Keratinocyte (primary cell): ENCODE data around the gene DTYMK. TPM values are rescaled to one million over a fixed set of nuclear protein-coding genes. Genes with fewer than 3 reads are reported as not detected.

Source experiments
- DNase-seq: peaks from one replicate; pipeline ENCODE4 v3.0.0-alpha.2; 2011; ENCODE audit warnings: low read depth, missing footprints, low spot score
- FAIRE-seq: peaks from 2 replicates; lab custom pipeline; 2011; peaks lifted over from hg19 to GRCh38; lab: Jason Lieb, UNC
- H2AFZ ChIP-seq: 2 replicates; pipeline ENCODE4 v1.6.0; 2012; ENCODE audit warnings: low read length, control low read depth, inconsistent platforms; ENCODE audit not compliant: control insufficient read depth
- H3K27ac ChIP-seq: 2 replicates; pipeline ENCODE4 v1.5.1; 2011; ENCODE audit warnings: low read length; ENCODE audit not compliant: control insufficient read depth, insufficient read depth
- H3K27me3 ChIP-seq: 3 replicates; pipeline ENCODE4 v1.6.0; 2011; ENCODE audit warnings: low read length; ENCODE audit not compliant: control insufficient read depth, insufficient read depth; ENCODE audit errors: extremely low read depth
- H3K36me3 ChIP-seq, 2 experiments: 2 replicates in 1 of 2; 3 replicates in 1 of 2; pipeline ENCODE4 v1.5.1; 2011; ENCODE audit warnings: low read length in 2 of 2, mild to moderate bottlenecking in 1 of 2; ENCODE audit not compliant: control insufficient read depth in 2 of 2, insufficient read depth in 2 of 2; ENCODE audit errors: extremely low read depth in 1 of 2
- H3K4me1 ChIP-seq: 3 replicates; pipeline ENCODE4 v1.5.1; 2011; ENCODE audit warnings: low read length; ENCODE audit not compliant: control insufficient read depth, insufficient read depth; ENCODE audit errors: extremely low read depth
- H3K4me2 ChIP-seq: 3 replicates; pipeline ENCODE4 v1.6.0; 2011; ENCODE audit warnings: low read depth, low read length; ENCODE audit not compliant: control insufficient read depth, insufficient read depth; ENCODE audit errors: extremely low read depth
- H3K4me3 ChIP-seq, 3 experiments: fragments of 200-600 bp in 1 of 3; sonication (generic) in 1 of 3; 2 replicates in 2 of 3; 3 replicates in 1 of 3; pipeline ENCODE4 v1.5.1; 2011 to 2016; ENCODE audit warnings: low read length in 3 of 3, mild to moderate bottlenecking in 3 of 3, control low read depth in 2 of 3, inconsistent platforms in 1 of 3, low read depth in 1 of 3, mixed read lengths in 1 of 3, mixed run types in 1 of 3, moderate library complexity in 1 of 3; ENCODE audit not compliant: control insufficient read depth in 2 of 3, insufficient read depth in 2 of 3; ENCODE audit errors: extremely low read depth in 1 of 3
- H3K79me2 ChIP-seq: 2 replicates; pipeline ENCODE4 v1.6.0; 2012; ENCODE audit warnings: low read length; ENCODE audit not compliant: control insufficient read depth, insufficient read depth
- H3K9ac ChIP-seq: 3 replicates; pipeline ENCODE4 v1.6.0; 2011; ENCODE audit warnings: low read length; ENCODE audit not compliant: control insufficient read depth, insufficient read depth; ENCODE audit errors: extremely low read depth
- H3K9me1 ChIP-seq: 3 replicates; pipeline ENCODE4 v1.6.0; 2011; ENCODE audit warnings: low read length; ENCODE audit not compliant: control insufficient read depth, insufficient read depth; ENCODE audit errors: extremely low read depth
- H3K9me3 ChIP-seq: 2 replicates; pipeline ENCODE4 v1.5.1; 2012; ENCODE audit warnings: low read depth, low read length; ENCODE audit not compliant: control insufficient read depth
- H4K20me1 ChIP-seq: 3 replicates; pipeline ENCODE4 v1.6.0; 2011; ENCODE audit warnings: low read length; ENCODE audit not compliant: control insufficient read depth, insufficient read depth; ENCODE audit errors: extremely low read depth
- CTCF ChIP-seq, 3 experiments: IDR thresholded peaks in 1 of 3; conservative IDR thresholded peaks in 1 of 3; optimal IDR thresholded peaks in 1 of 3; 2 replicates in 2 of 3; 3 replicates in 1 of 3; pipeline versions ENCODE3 to v1.5.1; 2011; ENCODE audit warnings: low read length in 3 of 3, mild to moderate bottlenecking in 3 of 3, moderate library complexity in 2 of 3, control low read depth in 1 of 3, inconsistent platforms in 1 of 3; ENCODE audit not compliant: insufficient read depth in 2 of 3; ENCODE audit errors: extremely low read depth in 1 of 3
- EZH2 ChIP-seq: IDR thresholded peaks from one replicate; pipeline ENCODE4 v1.6.1; 2012; ENCODE audit warnings: inconsistent platforms, mild to moderate bottlenecking, low read length, moderate library complexity
- dilution Hi-C: fragments of 300-500 bp; cut with MboI; formaldehyde crosslinking; loops from one replicate; pipeline ENCODE4 v1.7.0; 2020; ENCODE audit warnings: low sequenced_read_pairs; ENCODE audit not compliant: extremely low pct_ligation_motif_present
- polyA plus RNA-seq, 5 experiments: library from polyadenylated mRNA; depleted of rRNA in 3 of 5; stranded (reverse) in 3 of 5; stranded (forward) in 1 of 5; unstranded in 1 of 5; fragments of >200 nt; gene quantifications; 1 replicate in 1 of 5; 2 replicates in 3 of 5; 3 replicates in 1 of 5; pipeline versions ENCODE4 v1.2.1 to v1.2.3, GENCODE V29; 2011 to 2012; ENCODE audit warnings: missing spikeins in 2 of 5, low read depth in 1 of 5, low replicate concordance in 1 of 5

Gene DTYMK
- polyA plus RNA-seq, 1 donor (not counting 4 experiments of a cell fraction or from before 2014, with no cell fraction given), result 31.6 TPM

DNA sequence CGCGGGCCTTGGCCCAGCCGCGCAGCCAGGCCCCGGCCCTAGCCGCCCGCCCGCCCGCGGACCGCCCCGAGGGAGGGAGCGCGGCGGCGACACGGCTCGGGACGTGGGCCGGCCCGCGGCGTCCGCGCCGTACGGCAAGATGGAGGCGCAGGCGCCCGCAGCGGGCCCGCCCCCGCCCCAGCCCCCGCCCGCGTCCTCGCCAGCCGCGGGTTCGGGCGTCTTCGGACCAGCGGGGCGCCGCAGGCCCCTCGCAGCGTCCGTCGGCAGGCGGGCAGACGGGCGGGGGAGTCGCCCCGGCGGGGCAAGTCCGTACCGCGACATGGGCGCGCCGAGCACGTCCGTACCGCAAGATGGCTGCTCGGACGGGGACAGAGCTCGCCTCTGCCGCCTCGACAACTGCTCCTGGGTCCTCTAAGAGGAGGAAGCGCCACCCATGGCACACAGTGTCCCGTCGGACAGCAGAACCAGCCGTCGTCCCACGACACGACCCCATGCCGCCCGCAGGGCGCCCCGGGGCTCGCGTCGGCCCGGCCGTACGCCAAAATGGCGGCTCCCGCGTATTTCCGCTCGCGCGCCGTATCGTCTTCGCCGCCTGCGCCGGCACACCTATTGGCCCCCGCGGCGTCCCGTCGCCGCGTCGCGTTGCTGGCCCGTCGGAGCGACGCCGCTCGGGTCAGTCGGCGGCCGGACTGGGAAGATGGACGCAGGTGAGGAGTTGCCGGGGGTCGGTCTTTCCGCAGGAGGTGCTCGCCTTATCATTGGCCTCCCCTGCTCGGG lies 49.4 kb downstream of the DTYMK start, which contains the start of the genes ATG4B and THAP4:
Gene ATG4B, plus strand, starts transcription at position 676 of the 777 bp plus-strand sequence. Its CDS starts 22 bp downstream, at position 698.
Gene THAP4, minus strand, starts transcription at position 141 of the 777 bp plus-strand sequence. CDS start 141 bp downstream, outside the sequence.
- Histone ChIP-seq H4K20me1 (no peaks in the 10 kb centered on the region), H2AFZ (peak within 1 kb of the TSS; percentile 100), H3K27me3 (no peaks in the 10 kb centered on the region), H3K4me3 (peak within 1 kb of the TSS; percentile 91 to 96 (median 94)), H3K27ac (peak within 1 kb of the TSS; percentile 95), H3K4me2 (peak within 1 kb of the TSS; percentile 86), H3K9me1 (no peaks in the 10 kb centered on the region), H3K4me1 (peaks cover 9% of the 10 kb centered on the region), H3K9me3 (no peaks in the 10 kb centered on the region), H3K36me3 (peaks cover 12 to 24% of the 10 kb centered on the region in 2 experiments), H3K9ac (peak within 1 kb of the TSS; percentile 96), H3K79me2 (peaks cover 88% of the 10 kb centered on the region)
- TF ChIP-seq EZH2 (no peak), CTCF (optimal IDR thresholded peaks at IDR 0.05 in 1 of 3, IDR thresholded peaks at IDR 0.05 in 1 of 3, conservative IDR thresholded peaks at IDR 0.05 in 1 of 3; ENCODE audit: extremely low read depth in 1 of 3, insufficient read depth in 2 of 3, low read length in 3 of 3) (no peak)
- dilution Hi-C loops, result no loop called here
- DNase-seq, result no peak
- no peak for FAIRE-seq

DNA sequence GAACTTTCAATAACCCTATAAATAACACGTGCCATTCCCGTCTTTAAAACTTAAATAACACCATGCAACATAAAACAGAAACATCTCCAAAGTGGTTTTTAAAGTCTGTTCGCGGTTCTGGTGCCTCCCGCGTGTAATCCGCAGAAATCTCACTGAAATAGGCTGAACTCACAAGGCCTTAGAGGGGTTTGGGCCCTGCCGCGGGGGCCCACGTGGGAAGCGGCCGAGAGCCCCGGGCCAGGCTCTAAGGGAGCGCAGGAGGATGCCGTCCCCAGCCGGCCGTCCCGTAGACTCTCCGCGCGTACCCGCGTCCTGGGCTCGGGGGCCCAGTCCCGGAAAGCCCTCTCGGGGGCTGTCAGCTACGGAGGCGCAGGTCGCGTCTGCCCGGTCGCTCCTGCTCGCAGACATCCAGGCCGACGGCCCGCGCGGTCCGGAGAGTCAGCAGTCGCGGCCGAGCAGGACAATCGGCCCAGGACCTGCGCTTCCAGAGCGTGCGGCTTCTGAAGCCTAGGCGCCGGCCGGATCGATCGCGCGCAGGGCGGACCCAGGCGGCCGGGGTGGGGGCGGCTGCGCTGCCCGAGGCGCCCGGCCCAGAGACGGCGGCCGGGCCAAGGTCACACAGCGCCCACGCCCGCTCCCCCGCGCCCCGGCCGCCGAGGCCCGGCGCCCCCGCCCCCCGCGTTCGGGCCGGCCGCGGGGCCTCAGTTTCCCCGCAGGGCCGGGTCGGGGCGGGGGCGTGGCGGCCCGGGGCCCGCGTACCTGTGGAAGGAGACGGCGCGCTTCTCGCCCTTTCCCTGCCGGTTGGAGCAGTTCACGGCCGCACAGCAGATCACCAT lies 50.2 kb downstream of the DTYMK start:
- FAIRE-seq (no peak), DNase-seq (no peak)
- Histone ChIP-seq H4K20me1 (no peaks in the 10 kb centered on the region), H2AFZ (peak overlapping the region; percentile 63), H3K9me1 (no peaks in the 10 kb centered on the region), H3K4me2 (peak overlapping the region; percentile 86), H3K4me1 (peaks cover 9% of the 10 kb centered on the region), H3K4me3 (peak overlapping the region; percentile 91 to 96 (median 94)), H3K27ac (peak overlapping the region; percentile 95), H3K9me3 (no peaks in the 10 kb centered on the region), H3K36me3 (peaks cover 15 to 29% of the 10 kb centered on the region in 2 experiments), H3K27me3 (no peaks in the 10 kb centered on the region), H3K79me2 (peaks cover 87% of the 10 kb centered on the region), H3K9ac (peak overlapping the region; percentile 96)
- dilution Hi-C loops, result no loop called here
- TF ChIP-seq CTCF (optimal IDR thresholded peaks at IDR 0.05 in 1 of 3, IDR thresholded peaks at IDR 0.05 in 1 of 3, conservative IDR thresholded peaks at IDR 0.05 in 1 of 3; ENCODE audit: extremely low read depth in 1 of 3, insufficient read depth in 2 of 3, low read length in 3 of 3), result no peak
- TF ChIP-seq EZH2, result no peak
